Stimulated activated CD8-positive, alpha-beta memory T cell treated with anti-CD3 and anti-CD28 coated beads, Interleukin-4, amount 100 ng/mL, for 24 hours (primary cell): ENCODE data around the gene IL1R1.
"Not testable (repeated sequence)": the region's sequence is repeated elsewhere in the genome, so short reads cannot be mapped to it uniquely, and the experiment has no call there.

ENCODE experiments used
- DNase-seq: peaks from one replicate; pipeline ENCODE4 v3.0.0-alpha.2; 2020; ENCODE audit warnings: low read depth

Gene IL1R1, protein sequence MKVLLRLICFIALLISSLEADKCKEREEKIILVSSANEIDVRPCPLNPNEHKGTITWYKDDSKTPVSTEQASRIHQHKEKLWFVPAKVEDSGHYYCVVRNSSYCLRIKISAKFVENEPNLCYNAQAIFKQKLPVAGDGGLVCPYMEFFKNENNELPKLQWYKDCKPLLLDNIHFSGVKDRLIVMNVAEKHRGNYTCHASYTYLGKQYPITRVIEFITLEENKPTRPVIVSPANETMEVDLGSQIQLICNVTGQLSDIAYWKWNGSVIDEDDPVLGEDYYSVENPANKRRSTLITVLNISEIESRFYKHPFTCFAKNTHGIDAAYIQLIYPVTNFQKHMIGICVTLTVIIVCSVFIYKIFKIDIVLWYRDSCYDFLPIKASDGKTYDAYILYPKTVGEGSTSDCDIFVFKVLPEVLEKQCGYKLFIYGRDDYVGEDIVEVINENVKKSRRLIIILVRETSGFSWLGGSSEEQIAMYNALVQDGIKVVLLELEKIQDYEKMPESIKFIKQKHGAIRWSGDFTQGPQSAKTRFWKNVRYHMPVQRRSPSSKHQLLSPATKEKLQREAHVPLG

DNA sequence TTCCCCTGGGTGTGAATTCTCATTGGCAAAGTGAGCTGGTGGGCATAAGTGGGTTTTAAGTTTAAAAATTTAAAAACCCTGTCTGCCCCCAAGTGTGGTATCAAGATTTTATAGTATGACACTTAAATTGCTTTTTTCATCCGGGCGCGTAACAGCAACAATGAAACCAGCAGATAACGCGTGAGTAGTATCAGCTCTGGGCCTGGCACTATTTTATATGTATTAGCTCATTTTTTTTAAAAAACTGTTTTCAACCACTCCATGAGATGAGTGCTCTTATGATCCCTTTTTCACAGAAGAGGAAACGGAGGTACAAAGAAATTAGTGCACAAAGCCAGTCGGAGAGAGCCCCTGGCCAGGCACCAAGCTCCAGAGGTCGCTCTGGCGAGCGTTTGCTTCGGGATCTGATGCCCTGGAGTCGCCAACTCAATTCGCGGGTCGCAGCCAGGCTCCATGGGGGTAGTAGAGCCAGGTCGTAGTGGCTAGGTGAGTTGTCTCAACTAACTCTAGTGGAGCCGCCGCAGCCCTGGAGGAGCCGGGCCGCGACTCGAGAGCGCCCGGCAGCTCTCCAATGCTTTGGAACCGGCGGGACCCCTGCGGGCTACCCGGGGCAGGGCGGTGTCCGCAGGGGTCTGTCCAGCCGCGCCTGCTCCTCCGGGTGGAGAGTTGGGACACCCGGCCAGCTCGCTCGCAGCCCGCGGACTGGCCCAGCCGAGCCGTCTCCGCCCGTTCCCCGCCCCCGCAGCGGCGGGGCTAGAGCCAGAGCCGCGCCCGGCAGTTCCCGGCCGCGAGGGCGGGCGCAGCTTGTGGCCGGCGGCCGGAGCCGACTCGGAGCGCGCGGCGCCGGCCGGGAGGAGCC is at the start of gene IL1R1:
Gene IL1R1 (plus strand): TSS at position 777 of the 859 bp plus-strand sequence. CDS start 14,979 bp downstream, outside the sequence.
- no peak for DNase-seq

DNA sequence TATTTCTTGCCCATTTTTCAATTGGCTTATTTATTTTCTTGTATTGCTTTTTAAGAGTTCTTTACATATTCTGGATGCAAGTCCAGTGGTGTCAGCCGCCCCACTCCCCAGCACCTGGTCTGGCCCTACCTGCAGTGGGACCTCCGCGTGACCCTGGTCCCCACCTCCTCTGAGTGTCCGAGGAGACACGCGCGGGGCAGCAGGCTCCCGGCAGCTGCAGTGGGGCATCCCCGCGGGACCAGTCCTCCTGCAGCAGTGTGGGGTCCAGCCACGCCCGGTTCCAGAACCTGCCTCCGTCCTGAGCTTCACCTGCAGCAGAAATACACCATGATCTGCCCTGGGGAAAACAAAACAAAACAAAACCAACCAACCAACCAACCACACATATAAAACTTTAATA is 48.9 kb upstream of the IL1R1 start:
- DNase-seq, result no peak

DNA sequence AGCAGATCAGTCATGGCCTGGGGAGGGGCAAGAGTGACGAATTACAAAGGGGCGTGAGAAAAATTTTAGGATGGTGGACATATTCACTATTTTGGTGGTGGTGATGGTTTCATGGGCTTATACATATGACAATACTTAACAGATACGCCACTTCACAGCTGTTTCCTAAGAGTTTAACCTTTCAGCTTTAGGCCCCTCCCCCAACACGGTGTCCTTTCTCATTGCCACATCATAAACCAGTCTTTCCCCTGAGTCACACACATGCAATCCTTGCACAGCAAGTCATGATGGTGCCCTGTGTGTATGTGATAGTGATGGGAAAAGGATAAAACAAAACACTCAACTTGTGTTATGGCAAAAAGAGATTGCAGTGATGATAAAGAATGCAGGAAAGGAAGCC is 47.6 kb upstream of the IL1R1 start:
- no peak for DNase-seq

DNA sequence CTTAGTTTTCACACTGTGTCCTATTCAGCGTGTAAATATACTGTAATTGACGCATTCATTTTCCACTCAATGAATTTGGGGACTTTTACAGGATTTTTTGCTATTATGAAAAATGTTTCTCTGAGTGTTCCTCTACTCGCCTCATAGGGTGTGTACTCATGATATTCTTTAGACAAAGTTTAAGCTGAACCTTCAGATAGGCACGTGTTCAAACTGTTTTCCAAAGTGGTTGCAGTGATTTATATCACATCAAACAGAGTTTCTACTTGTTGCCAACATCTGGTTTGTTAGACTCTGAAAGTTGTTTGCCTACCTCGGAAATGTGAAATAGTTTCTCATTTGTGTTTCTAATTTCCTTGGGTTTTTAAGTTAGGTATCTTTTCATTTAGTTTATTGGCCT is 46.4 kb upstream of the IL1R1 start:
- DNase-seq, result no peak

DNA sequence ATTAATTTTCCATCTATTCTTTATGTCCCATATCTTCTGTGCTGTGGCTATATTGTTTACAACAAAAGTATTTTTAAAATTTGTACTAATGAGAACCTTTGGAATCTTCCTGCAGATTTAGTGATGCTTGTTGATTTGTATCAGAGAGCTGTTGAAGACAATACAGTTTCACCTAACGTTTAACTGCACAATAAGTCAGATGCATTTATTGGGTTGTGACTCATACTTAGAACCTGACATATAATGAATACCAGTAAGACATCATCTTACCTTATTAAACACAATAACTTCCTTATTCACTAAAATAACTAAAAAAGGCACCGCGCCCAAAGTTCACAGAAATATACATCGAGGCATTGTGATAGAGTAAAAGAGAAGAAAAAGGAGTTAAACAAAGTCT is 43.8 kb upstream of the IL1R1 start:
- DNase-seq, result no peak

DNA sequence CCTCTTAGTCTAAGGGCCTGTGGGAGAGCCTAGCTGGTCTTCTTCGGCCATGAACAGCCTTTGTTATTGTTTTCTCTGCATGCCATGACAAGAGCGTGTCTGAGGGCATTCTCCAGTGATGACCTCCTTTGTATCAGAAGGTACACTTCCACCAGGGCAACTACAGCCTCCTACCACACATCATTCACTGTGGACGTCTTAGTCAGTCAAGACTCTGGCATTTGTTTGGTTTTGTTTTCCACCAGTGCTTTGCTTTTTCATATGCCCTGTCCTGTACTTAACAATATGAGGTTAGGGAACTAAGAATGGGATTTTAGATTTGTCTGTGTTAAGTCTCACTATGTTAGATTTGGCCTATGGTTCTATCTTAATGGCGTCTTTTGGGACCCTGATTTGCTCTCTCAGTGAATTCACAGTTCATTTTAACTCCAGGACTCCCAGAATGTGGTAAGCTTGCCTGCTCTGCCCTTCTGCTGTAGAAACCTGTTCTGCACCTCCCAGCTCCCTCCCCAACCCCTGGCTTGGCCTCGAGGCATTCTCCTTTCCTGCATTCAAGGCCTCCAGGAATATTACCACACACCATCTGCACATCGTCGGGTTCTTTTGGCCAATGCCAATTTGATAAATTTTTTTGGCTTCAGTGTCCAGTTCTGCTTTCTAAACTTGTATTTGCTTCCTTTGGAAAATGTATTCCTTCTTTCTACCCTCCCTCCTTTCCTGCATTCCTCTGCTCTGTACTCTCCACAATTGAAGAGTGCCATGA is 42.8 kb upstream of the IL1R1 start:
- DNase-seq, result no peak

DNA sequence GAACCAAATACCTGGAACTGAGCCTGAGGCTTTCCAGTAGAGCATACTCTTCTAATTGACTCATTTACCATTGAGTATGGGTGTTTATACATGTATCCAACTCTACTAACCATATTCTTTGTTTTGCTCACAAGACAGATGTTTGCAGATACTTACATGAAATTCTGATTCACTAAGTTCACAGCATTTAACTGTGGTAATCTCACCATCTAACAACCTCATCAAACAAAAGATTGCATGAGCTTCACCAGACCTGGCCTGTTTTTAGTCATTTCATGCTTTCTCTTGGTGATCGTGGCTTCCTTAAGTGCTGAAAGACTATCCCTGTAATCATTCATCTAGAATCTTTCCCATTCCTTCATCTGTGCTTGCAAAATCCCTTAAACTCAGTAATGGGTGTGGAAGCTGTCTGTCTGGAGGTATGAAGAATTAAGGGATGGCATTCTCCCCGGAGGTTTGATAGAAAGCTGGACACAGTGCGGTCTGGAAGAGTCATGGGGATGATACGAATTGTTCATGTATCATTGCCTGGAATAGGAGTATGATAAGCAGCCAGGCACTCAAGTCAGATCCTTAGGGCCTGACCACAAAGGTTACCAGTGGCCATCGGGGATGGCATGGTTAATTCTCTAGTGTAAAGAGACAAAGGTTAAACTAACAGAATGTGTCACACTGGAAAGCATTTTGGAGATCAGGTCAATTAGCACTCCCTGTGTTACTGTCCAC is 42.0 kb upstream of the IL1R1 start:
- DNase-seq, result no peak

DNA sequence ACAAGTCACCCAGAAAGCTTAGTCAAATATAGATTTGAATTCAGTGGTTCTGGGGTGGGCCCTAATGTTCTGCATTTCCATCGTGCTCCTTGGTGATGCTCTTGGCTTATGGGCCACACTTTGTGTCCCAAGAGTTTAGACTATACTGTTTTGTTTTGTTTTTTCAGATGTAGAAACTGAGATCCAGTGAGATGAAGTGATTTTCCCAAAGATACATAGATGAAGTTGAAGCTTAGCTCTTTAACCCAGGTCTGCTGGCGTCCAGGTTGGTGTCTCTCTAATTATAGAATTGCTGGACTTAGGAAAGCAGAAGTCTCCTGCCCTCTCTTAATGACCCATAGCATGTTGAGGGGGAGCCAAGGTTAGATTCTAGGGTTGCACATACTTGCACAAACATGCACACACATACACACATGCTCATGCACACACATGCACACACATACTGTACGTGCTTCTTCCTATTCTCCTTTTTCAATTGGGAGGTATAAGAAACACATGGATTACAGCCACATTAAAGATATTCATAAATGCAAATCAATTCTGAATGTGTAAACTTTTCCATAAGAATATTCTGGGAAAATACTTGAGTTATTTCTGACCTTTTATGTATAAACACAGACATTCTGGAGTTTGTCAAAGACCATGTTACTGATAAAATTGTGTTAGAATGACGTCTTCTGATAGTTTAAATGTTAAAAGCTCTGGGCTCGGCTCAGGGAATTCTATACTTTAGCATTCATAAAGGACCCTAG is 41.3 kb upstream of the IL1R1 start:
- DNase-seq, result no peak

DNA sequence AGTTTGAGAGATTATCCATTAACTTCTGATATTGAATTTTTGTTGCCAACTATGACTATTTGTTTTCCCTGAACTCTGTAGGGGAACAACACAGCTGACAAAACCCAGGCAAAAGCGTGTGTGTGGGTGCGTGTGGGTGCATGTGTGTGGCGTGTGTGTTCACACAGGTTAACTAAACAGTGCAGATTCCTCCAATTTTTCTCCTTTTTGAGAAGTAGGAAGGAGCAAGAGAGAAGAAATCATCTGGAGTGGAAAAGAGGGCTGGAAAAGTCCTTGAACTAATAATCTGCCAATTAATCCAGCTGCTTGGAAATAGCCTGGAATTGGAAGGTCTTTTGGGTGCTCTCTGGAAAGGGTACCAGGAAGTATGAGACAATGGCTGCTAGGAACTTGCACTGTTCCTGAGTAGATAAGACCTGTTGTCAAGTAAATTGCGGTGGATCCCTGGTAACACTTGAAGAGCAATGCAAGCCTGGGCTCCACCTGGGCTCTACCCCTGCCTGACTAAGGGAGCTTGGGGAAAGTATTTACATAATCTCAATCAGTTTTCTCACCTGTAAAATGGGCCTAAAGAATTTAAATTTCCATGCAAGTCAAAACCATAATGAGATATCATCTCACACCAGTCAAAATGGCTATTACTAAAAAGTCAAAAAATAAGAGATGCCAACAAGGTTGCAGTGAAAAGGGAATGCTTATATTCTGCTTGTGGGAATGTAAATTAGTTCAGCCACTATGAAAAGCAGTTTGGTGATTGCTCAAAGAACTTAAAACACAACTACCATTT is 40.5 kb upstream of the IL1R1 start:
- DNase-seq, result no peak

DNA sequence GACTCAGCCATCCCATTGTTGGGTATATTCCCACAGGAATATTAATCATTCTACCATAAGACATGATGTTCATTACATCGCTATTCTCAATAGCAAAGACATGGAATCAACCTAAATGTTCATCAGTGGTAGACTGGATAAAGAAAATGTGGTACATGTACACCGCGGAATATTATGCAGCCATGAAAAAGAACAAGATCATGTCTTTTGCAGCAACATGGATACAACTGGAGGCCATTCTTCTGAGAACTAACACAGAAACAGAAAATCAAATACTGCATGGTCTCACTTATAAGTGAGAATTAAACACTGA is 40.0 kb upstream of the IL1R1 start:
- not testable (repeated sequence) for DNase-seq

DNA sequence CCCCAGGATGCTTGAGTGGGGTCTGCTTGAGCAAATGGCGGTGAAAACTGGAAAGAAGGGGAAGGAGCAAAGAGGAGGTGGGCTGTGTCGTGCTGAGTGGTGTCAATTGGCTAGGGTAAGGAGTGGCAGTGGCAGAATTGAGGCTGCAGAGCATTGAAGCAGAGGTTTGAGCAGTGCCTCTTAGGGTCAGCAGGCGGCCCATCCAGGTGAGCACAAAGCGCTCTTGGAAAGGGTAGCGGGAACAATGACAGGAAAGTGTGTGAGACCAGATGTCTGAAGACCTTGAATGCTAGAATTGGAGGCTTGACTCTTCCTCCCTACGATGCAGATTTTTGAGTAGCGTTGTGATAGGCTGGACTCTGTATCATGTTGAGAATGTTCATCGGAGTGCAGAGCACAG is 39.3 kb upstream of the IL1R1 start:
- DNase-seq, result no peak

DNA sequence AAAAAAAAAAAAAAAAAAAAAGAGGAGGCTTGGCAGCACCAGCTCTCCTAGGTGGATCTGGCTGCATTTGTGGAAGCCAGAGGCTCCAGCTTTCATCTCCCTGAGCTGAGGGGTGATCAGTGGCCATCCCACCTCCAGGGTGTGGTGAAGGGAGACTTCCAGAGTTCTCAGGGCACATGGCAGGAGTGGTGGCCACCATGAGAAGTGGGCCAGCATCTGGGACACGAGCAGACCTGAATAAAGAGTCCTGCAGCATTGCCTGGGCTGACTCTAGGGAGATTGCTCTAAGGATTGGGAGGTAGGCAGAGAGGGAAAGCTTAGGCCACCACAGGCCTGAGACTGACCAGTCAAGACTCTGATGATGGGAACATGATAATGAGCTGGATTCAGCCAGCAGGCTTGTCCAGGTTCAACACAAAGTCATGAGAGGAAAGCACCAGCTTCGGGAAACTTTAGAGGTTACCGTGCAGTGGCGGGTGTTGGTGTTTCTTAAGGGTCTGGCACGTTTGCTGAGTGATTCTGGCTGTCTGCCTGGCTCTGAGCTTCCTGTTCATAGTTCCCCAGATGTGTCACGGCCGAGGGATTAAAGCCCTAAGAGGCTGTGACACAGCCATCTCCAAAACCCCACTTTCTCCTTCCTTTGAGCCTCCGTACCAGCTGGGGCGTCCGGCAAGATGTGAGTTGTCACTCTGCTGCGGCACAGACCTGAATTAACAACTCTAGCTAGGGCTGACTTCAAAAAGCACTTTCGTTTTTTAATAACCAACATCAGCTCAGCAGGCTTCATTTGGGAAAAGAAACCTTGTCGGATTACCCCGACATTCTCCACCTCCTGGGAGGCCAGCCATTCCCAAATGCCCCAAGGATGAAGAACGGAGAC is 38.3 kb upstream of the IL1R1 start:
- peak; percentile 59 for DNase-seq

DNA sequence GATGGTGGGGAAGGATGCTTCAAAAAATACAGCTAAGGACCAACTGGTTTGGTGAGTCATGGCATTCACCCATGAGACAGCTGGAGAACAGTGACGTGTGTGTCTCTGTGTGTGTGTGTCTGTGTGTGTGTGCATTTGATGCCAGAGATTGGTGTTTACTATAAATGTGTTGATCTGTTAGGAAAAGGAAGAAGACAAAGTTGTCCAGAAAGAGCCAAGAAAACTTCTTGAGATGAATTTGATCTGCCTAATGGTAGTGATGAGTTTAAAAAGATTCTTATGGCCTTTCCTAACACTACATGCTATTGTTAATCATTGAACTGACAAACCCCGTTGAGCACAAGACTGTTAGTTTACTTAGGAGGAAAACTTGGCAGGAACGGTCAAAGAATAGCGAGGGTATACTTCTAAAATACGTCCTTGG is 36.4 kb upstream of the IL1R1 start:
- DNase-seq, result no peak

DNA sequence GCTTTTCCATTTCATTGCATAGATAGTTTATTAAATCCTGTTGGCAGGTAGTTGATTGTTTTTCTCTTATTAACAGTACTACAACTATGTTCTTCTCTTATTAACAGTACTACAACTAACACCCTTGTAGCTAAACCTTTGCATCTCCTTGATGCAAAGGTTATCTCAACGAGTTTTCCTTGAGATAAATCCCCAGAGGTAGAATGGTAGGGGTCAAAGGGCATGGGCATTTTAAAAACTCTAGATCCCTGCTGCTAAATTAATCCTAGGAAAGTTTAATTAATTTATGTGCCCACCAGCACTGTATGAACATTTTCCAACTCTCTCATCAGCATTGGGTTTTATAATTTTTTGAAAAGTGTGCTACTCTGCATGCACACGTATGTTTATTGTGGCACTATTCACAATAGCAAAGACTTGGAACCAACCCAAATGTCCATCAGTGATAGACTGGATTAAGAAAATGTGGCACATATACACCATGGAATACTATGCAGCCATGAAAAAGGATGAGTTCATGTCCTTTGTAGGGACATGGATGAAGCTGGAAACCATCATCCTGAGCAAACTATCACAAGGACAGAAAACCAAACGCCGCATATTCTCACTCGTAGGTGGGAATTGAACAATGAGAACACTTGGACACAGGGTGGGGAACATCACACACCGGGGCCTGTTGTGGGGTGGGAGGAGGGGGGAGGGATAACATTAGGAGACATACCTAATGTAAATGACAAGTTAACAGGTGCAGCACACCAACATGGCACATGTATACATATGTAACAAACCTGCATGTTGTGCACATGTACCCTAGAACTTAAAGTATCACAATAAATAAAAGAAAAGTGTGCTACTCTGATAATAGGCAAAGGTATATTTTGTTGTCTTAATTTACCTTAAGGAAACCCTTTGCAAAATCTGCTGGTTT is 35.5 kb upstream of the IL1R1 start:
- DNase-seq, result not testable (repeated sequence)

DNA sequence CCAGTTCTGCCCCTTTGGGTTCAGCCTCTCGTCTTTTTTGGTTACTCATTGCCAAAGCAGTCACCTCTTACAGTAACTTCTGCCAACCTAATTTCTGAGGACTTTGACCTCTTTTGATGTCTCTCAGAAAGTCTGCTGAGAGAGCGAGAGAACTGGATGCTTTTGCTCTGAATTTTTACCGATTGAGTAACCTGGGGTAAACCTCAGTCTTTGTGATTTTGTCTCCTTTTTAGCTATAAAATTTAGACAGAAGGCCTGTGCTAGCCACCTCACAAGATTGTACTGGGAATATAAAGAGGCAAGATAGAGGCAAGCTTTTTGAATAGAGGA is 34.8 kb upstream of the IL1R1 start:
- DNase-seq, result no peak

DNA sequence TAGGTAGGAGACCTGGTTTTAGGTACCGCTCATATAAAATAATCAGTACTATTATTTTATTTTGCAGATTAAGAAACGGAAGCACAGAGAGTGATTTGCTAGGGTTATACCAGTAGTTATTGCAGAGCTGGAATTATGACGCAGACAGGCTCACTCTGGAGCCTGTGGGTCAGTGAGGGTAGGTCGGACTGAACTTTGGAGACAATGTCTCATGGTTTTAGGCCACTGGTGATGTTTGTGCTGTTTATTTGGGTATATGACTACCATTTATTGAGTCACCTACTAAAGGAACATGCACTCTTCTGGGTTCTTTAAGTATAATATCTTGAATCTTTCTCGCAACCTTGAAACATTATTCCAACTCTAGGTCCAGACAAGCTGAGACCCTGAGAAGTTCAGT is 33.5 kb upstream of the IL1R1 start:
- no peak for DNase-seq

DNA sequence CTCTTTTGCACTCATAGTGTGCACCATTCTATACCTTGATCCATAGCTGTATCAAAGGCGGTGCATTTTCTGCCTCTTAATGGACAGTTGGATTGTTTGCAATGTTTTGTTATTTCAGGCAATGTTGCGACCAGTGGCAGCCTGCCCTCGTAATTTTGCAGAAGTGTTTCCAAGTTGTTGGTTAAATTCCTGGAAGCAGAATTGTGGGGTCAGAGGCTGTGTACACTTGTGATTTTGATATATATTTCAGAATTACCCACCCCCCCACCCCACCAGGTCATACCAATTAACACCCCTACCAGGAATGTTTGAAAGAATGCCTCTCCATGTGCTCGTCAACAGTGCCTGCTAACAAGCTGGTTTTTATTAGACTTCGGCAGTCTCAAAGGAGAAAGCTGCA is 32.4 kb upstream of the IL1R1 start:
- DNase-seq, result no peak
